Femur (tissue), 1 donor: Measurements from ENCODE around the gene ST6GALNAC6.
"Not testable (repeated sequence)": the region's sequence is repeated elsewhere in the genome, so short reads cannot be mapped to it uniquely, and the experiment has no call there.

ENCODE experiments used
- DNase-seq: peaks from one replicate; pipeline ENCODE4 v3.0.0-alpha.2; 2017

ST6GALNAC6 gene

DNA sequence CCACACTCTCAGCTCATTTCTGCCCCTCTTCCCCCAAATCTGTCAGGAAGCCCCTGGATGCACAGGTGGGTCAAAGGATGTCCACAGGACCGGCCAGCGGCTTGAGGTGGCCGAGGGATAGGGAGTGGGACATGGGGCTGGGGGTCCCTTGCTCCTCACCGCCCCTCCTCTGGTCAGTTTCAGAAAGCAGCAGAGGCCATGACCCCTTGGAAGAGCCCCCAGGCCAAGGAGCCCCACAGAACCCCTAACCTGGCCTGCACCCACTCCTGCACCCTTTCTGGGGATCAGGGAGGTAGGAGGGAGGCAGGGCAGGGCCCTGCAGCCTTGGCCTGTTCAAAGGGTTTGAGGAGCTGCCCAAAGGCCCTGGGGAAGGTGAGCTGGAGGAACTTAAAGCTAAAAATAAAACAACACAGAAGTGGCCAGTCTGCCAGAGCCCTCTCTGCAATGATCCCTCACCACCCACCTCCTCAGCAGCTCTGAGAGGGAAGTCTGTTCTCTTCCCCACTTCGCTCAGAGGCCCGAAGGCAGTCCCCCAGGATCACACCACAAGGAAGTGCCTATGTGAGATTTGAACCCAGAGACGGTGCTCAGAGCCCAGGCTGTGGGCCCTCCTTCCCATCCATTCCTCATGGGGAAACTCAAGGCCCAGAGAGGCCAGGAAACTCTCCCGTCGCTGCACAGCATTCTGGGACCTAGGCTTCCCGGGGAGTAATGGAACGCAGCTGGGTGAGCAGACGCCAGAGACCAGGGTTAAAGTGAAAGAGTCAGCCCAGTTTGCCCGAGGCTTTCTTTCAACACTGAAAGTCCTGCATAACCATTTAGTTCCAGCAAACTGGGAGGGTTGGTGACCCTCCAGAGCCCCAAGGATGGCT is 45.9 kb downstream of the ST6GALNAC6 start:
- no peak for DNase-seq

DNA sequence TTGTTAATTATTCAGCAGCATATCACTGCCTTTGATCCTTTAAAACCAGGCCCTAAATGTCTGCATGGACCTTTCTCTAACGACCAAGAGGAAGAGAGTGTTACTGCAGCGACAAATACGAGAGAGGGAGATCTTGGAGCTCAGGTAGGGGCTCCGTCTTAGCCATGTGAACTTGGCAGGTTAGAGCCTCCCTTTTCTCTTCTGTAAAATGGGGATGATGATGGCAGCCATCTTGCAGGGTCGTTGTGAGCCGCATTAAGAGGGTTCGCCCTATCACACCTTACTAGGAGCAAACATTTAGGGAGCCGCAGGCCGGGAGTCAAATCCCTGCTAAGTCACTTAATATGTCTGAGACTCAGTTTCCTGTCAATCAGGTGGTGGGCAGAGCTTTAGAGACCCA is 46.6 kb downstream of the ST6GALNAC6 start:
- no peak for DNase-seq

DNA sequence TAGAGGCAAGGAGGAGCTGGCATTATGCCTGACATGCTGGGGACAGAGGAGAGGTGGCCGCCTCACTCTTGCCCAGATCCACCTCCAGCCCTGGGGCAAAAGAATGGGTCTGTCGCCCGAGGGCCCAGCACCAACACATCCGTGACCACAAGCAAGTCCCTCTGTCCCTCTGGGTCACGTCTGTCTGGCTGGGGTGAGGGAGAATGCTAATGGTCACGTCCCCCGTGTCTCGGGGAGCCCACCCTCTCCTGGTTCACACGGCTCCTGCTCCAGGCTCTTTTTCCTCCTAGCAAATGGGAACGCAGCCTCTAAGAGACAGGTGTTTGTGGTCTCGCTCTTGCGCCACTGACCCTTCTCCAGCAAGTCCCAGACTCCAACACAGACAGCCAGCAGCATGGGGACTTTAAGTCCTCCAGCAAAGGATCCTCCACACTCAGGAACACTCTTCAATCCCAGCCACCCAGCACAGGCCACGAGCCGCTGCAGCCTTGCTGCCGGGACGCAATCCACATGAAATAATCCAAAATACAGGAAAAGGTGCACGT is 49.0 kb downstream of the ST6GALNAC6 start:
- DNase-seq: no peak

DNA sequence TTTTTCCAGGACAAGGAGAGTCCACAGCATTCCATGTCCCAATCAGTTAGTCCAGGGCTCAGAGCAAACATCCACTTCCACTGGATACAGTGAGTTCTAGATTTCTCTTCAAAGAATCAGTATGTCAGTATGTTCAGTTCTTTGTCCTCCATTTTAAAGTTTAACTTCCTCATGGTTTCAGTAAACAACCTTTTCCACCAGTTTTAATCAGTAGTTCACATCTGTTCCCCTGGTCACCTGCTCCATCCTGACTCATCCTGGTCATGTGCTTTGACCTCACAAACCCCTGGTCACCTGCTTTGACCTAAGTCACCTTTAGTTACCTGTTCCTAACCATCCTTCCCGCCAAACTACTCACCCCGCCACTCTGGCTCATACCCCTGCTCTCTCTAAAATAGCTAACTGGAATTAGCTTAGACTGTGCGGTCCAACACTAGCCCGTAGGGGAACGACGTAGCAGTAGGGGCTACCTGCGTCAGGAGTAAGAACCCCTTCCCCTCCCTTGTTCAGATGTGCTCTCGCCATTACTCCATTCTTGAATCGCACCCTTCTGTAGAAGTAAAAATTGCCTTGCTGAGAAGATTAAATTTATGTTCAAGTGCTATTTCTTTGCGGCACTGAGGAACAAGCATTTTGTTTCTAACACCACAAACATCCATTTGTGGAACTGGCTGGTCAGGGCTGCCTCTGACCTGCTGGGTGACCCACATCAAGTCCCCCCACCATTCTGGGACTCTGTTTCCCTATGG is 50.5 kb downstream of the ST6GALNAC6 start:
- DNase-seq: no peak

DNA sequence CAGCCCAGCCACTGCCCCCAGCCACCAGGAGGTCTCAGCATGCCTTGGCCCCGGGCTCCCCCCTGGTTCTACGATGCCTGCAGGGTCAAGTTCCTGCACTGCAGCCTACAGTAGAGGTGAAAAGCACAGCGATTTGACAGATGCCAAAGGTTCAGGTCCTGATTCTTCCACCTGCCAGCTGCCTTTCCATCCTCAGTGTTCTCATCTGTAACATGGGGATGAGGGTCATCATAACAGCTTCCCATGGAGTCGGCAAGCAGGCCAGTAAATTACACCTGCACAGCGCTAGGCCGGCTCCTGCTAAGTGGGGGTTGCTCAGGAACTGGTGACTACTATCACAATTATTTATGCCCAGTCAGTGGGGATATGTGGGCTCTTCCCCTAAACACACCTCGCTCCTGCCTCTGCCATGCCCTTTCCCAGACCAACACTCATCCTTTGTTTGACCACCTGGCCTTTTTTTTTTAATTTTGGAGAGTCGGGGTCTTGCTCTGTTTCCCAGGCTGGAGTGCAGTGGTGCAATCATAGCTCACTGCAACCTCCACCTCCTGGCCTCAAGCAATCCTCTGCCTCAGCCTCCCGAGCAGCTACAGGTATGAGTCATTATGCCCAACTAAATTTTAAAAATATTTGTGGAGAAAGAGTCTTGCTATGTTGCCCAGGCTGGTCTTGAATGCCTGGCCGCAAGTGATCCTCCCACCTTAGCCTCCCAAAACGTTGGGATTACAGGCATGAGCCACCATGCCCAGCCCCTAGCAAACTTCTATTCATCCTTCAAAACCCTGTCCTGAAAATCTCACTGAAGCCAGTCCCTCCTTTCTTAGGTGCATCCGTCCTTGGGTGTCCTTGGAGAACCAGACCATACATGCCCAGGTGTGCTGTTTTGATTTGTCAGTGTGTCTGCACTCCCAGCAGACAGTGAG is 51.3 kb downstream of the ST6GALNAC6 start:
- DNase-seq: no peak

DNA sequence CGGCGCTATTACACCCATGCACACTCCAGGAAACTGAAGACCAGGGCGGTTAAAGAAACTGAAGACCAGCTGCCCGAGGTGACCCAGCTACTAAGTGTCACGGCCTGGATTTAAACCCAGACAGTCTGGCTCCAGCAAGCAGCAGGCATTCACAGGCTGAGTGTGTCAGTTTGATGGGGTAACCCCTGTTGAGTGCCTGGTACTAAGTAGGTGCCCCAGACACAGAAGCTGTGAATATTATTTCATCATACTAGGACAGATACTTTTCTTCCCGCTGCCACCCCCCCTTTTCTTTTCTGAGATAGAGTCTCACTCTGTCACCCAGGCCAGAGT is 52.3 kb downstream of the ST6GALNAC6 start:
- no peak for DNase-seq

DNA sequence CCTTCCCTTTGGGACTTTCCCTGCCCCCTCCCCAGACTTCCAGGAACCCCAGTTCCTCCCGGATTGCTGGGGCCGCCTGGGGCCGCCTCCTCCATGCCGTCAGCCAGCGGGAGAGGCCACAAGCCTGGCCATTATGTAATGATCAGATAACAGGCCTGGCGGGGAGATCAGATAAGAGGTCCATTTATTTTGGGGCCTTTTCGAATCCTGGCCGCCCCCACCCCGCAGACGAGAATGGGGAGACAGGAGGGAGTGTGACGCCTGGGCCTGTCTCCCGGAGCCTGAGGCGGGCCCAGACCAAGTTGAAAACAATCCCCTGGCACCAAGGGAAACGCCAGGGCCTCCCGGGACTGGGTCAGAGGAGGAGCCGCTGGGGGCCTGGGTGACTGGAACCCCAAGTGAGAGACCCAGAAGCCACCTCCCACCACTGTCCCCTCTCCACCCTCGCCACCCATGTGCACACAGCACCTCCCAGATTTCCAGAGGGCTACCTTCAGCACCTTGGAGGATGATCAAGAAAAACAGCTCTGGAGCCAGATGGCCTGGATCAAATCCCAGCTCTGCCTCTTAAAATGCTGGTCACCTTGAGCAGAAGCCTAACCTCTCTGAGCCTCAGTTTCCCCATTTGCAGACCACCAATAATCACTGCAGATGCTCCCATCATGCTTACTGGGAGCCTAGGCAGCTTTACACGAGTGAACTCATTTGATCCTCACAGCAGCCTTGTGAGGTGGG is 52.8 kb downstream of the ST6GALNAC6 start:
- no peak for DNase-seq

DNA sequence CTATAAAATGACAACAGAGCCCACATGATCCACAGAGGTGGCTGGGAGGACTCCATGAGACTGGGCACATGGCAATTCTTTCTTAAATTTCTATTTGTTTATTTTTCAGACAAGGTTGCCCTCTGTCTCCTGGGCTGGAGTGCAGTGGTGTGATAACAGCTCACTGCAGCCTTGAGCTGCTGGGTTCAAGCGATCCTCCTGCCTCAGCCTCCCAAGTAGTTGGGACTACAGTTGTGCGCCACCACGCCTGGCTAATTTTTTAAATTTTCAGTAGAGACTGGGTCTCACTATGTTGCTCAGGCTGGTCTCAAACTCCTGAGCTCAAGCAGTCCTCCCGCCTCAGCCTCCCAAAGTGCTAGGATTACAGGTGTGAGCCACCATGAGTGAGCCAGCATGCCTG is 53.8 kb downstream of the ST6GALNAC6 start:
- DNase-seq: not testable (repeated sequence)

DNA sequence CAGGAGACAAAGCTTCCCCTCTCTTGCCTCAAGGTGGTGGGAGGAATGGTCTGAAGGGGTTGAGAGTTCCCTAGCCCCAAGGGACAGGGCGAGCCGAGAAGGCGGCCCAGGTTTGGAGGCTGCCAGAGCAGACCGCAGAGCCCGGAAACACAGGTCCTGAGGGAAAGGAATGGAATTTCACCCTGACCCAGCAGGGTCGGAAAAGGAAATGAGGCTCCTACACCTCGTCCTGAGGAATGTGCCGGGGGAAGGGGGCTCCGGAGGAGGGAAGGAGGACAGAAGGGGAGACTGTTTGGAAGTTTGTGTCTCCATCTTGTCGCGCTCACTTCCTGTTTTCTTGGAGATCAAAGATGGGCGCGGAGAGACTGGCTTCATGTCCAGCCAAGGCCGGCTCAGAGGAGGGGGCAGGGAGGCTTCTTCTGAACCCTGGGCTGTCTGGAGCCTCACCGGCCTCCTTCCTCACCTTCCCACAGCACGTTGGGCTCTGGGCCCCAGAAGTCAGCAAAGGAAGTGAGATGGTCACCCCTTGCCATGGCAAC is 54.5 kb downstream of the ST6GALNAC6 start:
- peak; percentile 60 for DNase-seq

DNA sequence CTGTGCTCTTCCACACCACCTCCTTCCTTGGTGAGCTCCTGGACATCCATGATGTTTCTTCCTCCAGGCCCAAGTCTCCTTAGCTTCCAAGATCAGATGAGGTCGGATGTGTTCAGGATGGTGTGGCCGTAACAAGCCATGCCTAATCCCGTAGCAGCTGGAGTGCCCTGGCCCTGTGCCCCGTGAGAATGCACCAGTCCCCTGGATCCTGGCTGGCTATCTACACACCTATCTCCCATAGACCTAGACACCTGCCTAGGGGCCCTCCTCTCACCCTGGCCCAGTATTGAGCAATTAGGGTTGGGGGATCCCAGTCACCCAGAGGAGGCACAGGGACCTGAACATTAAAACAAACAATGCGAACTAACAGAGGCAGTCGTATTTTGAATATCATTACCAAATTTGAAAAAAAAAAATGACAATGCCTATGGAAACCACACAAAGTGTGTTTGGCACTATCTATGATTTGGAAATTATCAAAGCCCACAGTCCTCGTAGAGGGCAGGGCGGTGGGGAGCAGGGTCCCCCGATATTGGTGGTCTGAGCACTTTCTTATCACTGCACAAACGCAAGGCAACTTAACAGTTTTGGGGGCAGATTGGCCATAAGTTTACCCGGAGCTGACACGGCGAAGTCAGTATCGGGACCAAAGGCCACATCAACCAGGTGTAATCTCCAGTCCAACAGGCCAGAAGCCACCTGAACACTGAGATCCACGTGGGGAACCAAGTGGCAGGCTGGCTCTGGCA is 58.1 kb downstream of the ST6GALNAC6 start:
- no peak for DNase-seq

DNA sequence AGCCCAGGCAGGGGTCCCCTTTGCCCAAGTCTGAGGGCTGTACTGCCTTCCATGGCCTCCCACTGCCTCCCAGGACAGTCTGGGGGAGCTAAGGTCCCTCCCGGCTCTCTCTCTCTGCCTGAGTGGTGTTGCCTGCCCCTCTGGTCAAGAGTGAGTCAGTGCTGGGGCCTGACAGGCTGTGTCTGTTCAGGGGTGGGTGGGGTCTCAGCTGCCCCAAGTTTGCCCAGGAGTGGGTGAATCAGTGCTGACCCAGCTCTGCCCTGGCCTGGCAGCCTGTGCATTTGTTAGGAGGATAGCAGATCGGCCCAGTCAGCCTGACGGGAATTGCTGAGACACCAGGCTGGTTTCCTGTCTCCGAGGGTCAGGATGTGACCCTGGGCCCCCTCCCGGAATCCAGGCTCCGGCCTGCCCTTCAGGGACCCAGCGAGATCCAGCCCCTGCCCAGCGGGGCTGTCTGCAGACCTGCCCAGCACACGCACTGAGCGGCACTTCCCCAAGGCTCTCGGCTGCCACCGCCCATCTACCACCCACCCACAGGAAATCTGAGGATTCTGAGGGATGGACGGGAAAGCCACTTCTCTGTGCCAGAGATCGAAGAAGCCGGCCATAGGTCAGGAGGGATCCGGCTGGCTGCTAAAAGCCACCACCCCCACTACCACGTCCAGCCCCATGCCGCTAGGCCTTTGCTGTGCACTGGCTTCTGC is 60.9 kb downstream of the ST6GALNAC6 start:
- peak; percentile 77 for DNase-seq

DNA sequence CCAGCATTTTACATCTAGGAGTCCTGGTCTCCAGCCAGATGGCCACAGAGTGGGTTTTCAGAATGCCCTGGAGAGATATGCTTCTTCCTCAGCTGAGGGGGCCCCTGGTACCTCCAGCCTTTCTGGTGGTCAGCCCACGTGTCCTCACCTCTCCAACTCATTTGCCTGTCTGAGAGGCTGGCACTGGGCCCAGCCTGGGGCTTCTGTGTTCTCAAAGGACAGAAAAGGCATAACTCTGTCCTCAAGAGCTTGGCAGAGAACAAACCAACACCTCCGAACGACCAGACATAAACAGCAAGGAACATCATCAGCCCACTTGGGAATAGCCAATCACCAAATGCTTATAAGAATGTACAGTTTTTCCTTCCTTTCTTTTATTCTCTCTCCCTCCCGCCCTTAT is 62.1 kb downstream of the ST6GALNAC6 start:
- DNase-seq: no peak

DNA sequence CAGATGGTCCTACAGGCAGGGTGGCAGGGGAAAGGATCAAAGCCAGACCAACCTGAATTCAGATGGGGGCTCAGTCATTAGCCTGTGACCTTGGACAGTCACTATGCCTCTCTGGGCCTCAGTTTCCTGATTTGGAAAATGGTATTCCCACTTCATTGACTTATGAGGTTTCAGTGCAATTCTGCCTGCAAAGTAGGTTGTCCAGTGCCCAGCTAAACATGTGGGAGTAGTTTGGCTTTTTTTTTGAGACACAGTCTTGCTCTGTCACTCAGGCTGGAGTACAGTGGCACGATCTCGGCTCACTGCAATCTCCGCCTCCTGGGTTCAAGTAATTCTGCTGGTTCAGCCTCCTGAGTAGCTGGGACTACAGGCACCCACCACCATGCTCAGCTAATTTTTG is 62.8 kb downstream of the ST6GALNAC6 start:
- DNase-seq: not testable (repeated sequence)

DNA sequence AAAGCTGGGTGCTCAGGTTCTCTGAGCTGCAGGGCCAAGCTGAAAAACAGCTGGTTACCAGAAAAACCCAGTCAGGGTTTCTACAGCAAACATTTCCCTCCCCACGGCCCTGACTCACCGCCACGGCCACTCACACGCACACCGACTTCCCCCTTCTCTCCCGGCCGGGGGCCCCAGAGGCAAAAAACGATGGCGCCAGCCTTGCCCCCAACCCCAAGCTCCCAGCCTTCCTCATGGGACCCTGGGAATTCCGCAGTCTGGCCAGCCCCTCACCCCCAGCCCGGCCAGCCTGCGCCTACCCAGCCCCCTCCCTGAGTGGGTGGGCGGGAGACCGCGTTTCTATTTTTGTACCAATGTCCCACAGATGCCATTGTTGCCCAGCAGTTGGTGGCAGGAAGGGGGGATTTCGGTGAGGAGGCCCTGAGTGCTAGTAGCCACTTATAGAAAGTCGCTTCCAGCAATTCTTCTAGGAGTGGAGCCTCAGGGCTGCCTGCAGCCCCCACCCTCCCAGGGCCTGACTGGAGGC is 63.3 kb downstream of the ST6GALNAC6 start:
- DNase-seq: peak; percentile 69
